ENCODE data around the gene SYS1.

Gene SYS1

GRCh38 chr20:45362804-45363610 lies at the start of gene SYS1:
TSS of gene SYS1 (plus strand) at chr20:45363156. CDS start at chr20:45363532, 376 bp downstream.
- in situ Hi-C loops (cut with MboI; ENCODE audit: low sequenced_read_pairs), result no loop called here

- in situ Hi-C loops (cut with MboI; ENCODE audit: low sequenced_read_pairs), result loop anchor here (25.0 kb wide), 1 partner anchor 448 kb away; no protein-coding TSS in a partner anchor
Measured at GRCh38 chr20:45313943-45314342, 49.0 kb upstream of the SYS1 start.

- in situ Hi-C loops (cut with MboI; ENCODE audit: low sequenced_read_pairs), result loop anchor here (25.0 kb wide), 1 partner anchor 447 kb away; no protein-coding TSS in a partner anchor
Measured at GRCh38 chr20:45315672-45316071, 47.3 kb upstream of the SYS1 start.

- in situ Hi-C loops (cut with MboI; ENCODE audit: low sequenced_read_pairs), result loop anchor here (25.0 kb wide), 1 partner anchor 446 kb away; no protein-coding TSS in a partner anchor
Measured at GRCh38 chr20:45316150-45317080, 46.5 kb upstream of the SYS1 start.

- in situ Hi-C loops (cut with MboI; ENCODE audit: low sequenced_read_pairs), result loop anchor here (25.0 kb wide), 1 partner anchor 444 kb away; no protein-coding TSS in a partner anchor
Measured at GRCh38 chr20:45317826-45318225, 45.1 kb upstream of the SYS1 start.

DNA sequence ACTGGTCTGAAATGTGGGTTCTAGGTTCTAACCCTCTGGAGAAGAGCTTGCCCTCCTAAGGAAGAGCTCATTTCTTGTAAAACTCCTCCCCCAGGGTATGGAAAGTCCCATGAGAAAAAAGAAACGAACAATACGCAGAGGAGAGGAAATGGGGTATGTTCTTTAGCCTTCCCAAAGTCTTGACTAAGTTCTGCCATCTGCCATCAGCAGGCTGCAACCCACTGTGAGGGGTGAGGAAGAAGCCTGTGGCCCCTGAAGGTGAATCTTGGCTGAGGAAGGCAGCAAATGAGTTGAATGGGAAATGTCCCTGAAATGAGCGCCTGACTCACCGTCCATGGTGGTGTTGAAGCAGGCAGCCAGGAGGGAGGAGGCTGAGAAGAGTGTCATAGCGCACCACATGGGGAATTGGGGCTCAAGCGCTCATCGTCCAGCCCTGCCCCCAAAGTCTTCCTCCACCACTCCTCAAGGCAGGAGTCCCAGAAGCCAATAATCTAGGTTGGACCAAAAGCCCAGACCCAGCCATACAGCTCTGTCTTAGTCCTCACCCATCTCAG lies 44.5 kb upstream of the SYS1 start:
- in situ Hi-C loops (cut with MboI; ENCODE audit: low sequenced_read_pairs), result loop anchor here (25.0 kb wide), 1 partner anchor 444 kb away; no protein-coding TSS in a partner anchor

DNA sequence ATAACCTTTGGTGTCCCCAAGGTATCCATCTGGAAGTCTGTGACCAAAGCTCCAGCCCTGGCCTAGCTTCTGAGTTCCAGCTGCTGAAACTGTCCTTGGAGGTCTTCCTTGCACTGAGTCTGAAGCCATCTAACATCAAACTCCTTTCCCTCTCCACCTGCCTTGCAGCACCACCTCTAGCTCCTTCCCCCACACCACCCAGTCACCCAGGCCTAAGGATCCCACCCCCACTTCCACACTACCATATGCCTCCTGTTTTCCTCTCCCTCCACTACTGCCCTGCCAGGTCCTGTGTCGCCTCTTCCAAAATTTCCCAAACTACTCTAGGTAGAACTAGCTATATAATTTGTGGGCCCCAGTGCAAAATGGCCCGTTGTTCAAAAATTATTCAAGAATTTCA lies 44.0 kb upstream of the SYS1 start:
- in situ Hi-C loops (cut with MboI; ENCODE audit: low sequenced_read_pairs), result loop anchor here (25.0 kb wide), 1 partner anchor 443 kb away; no protein-coding TSS in a partner anchor

GRCh38 chr20:45320948-45321595 lies 41.9 kb upstream of the SYS1 start:
- in situ Hi-C loops (cut with MboI; ENCODE audit: low sequenced_read_pairs), result loop anchor here (10.0 to 25.0 kb wide), 2 partner anchors 114 to 441 kb away; no protein-coding TSS in a partner anchor

DNA sequence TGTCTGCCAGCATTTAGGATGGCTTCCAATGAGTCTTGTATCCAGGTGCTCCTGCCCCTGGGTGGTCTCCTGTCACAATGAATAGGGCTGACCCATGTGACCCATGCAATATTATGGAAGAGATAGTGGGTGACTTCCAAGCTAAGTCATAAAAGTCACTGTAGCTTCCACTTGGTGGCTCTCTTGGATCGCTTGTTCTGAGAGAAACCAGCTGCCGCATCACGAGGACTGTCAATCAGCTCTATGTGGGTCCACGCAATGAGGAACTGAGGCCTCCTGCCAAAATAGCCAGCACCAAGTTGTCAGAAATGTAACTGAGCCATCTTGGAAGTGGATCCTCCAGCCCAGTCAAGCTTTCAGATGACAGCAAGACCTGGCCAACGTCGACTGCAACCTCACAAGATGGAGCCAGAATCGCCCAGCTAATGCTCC lies 40.0 kb upstream of the SYS1 start:
- in situ Hi-C loops (cut with MboI; ENCODE audit: low sequenced_read_pairs), result loop anchor here (10.0 to 25.0 kb wide), 2 partner anchors 112 to 439 kb away; no protein-coding TSS in a partner anchor

- in situ Hi-C loops (cut with MboI; ENCODE audit: low sequenced_read_pairs), result loop anchor here (10.0 to 25.0 kb wide), 2 partner anchors 111 to 439 kb away; no protein-coding TSS in a partner anchor
Measured at GRCh38 chr20:45323731-45324130, 39.2 kb upstream of the SYS1 start.

DNA sequence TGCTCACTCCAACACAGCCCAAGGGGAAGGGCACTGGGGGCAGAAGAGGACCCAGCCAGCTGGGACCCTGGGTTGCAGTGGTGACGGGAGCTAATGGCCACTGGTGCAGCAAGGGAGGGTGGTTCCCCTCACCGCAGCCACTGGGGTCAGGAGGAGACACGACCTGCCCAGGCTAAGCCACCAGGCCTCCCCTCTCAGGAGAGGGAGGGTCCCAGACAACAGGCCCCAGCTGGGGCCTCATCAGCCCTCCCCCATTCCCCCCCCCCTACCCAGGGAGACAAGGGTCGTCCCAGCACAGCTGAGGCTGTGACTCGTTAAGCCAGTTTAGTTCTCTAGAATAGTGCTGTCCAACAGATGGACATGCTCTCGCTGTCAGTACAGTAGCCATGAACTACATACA lies 37.6 kb upstream of the SYS1 start:
- in situ Hi-C loops (cut with MboI; ENCODE audit: low sequenced_read_pairs), result loop anchor here (10.0 kb wide), 1 partner anchor 109 kb away; no protein-coding TSS in a partner anchor

GRCh38 chr20:45328451-45328850 lies 34.5 kb upstream of the SYS1 start:
- in situ Hi-C loops (cut with MboI; ENCODE audit: low sequenced_read_pairs), result loop anchor here (10.0 kb wide), 1 partner anchor 106 kb away; no protein-coding TSS in a partner anchor

- in situ Hi-C loops (cut with MboI; ENCODE audit: low sequenced_read_pairs), result loop anchor here (10.0 kb wide), 1 partner anchor 105 kb away; no protein-coding TSS in a partner anchor
Measured at GRCh38 chr20:45329497-45330319, 33.2 kb upstream of the SYS1 start.

DNA sequence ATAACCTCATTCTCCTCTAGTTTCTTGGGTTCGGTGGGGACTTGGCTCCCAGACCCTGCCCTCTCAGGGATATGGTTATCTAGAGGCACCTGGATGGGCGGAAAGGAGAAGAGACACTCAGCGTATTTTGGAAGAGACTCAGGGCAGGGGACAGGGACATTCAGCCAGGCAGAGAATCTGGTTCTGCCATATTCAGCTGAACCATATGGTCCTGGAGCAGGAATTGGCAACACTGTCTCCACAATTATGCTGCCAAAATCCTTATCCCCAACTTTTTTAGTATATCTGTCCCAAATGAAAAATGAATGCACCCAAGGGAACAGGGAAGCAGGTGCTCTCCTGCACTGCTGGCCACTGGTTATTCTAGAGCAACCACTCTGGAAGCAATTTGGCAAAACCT lies 32.5 kb upstream of the SYS1 start:
- in situ Hi-C loops (cut with MboI; ENCODE audit: low sequenced_read_pairs), result no loop called here

DNA sequence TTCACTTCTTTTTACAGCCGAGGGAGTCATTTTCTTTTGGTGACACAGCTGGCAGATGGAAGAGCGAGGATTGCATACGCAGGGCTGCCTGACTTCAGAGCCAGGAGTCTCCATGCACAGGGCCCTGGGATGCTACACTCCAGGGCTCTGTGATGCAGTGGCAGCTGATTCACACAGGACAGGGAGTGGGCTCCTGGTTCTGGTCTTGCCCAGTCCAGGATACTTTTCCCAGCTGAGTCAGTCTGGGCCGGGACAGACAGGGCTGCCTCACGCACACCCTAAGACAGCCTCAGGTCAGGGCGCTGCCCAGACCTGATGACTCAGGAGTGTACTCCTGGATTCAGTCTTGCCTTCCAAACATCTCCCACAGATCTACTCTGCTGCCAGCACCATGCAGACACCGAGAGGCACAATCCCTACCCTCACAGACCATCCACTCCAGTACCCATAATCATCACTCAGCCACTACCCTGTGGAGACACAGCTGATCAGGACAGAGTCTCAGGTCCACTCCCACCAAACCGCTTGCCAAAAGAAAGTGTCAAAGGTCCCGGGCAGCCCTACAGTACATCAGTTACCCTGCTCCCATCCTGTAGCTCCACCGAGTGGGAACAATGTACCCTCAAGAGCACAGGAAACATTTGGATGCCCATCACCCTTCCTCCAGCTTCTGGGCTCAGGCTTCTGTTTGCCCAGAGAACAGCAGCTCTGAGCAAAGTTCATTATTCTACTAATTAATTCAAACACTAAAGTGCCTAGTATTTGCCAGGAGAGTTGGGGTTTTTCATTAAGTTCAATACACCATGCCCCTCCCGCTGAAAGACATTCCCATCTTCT lies 26.2 kb upstream of the SYS1 start:
- in situ Hi-C loops (cut with MboI; ENCODE audit: low sequenced_read_pairs), result no loop called here

DNA sequence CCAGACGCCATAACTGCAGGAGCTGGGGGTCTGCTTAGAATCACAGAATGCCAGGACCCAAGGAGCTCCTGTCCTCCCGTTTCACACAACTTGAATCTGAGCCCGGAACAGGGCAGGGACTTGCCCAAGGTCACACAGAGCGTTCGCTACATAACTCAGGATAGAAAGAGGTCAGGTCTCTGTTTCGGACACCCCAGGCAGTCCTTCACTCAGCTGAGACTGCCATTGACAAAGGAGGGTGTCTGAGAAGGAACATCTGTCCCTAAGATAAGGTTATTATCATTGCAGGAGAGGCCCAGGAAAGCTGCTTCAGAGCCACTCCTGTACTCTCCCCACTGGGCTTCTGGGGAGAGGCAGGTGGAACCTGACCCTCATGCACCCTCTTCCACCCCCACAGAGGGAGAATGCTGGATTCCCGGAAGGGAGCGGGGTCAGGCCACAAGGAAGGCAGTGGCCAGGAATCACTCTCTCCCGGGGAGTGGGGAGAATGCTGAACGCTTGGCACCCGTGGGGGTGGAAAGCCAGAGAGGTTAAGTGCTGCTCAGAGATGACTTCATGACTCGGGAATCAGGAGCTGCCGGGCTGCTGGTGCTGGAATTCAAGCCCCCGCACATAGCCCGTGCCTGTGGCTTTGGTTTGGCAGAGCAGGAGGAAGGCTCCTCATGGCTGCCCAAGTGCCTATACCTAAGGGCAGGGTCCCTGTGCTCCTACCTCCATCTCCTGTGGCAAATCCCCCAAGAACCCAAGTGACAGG lies 25.4 kb upstream of the SYS1 start:
- in situ Hi-C loops (cut with MboI; ENCODE audit: low sequenced_read_pairs), result no loop called here
